Heart right ventricle (tissue), 16 donors: ENCODE data around the gene MED10. TPM values are rescaled to one million over a fixed set of nuclear protein-coding genes. Genes with fewer than 3 reads are reported as not detected.

Experiments used
- ATAC-seq, 8 donors: fragments of 200-7000 bp; cut with Tn5 transposase; one replicate each; pipeline ENCODE4 v1.9.1; 2020; ENCODE audit warnings: mild to moderate bottlenecking in 8 of 8, moderate library complexity in 8 of 8, moderate number of reproducible peaks in 1 of 8
- DNase-seq, 2 donors: peaks; one replicate each; pipeline ENCODE4 v3.0.0-alpha.2; 2020
- H3K27ac ChIP-seq, 10 donors: fragments of 200-600 bp; sonication (generic) in 2 of 10; one replicate each; pipeline versions ENCODE4 v1.5.0 to v1.8.0; 2020 to 2022; ENCODE audit warnings: mild to moderate bottlenecking in 3 of 10
- H3K27me3 ChIP-seq, 7 donors: fragments of 200-600 bp; one replicate each; pipeline ENCODE4 v1.8.0; 2021 to 2022; ENCODE audit warnings: mild to moderate bottlenecking in 2 of 7
- H3K36me3 ChIP-seq, 9 donors: fragments of 200-600 bp; sonication (generic) in 1 of 9; one replicate each; pipeline versions ENCODE4 v1.5.0 to v1.8.0; 2020 to 2022; ENCODE audit warnings: mild to moderate bottlenecking in 2 of 9
- H3K4me1 ChIP-seq, 9 donors: fragments of 200-600 bp; sonication (generic) in 1 of 9; one replicate each; pipeline versions ENCODE4 v1.5.0 to v1.8.0; 2020 to 2022; ENCODE audit warnings: mild to moderate bottlenecking in 4 of 9
- H3K4me3 ChIP-seq, 10 donors: fragments of 200-600 bp; sonication (generic) in 2 of 10; one replicate each; pipeline versions ENCODE4 v1.5.0 to v1.8.0; 2020 to 2022; ENCODE audit warnings: mild to moderate bottlenecking in 7 of 10, moderate library complexity in 2 of 10
- H3K9me3 ChIP-seq, 11 donors: fragments of 200-600 bp in 10 of 11; sonication (generic) in 2 of 11; one replicate each; pipeline versions ENCODE4 v1.5.0 to v1.8.0; 2013 to 2022; ENCODE audit warnings: mild to moderate bottlenecking in 2 of 11, control low read depth in 1 of 11, moderate library complexity in 1 of 11
- CTCF ChIP-seq, 9 donors: fragments of 200-600 bp; sonication (generic) in 2 of 9; IDR thresholded peaks; one replicate each; pipeline versions ENCODE4 v1.5.0 to v1.8.0; 2021 to 2022; ENCODE audit warnings: antibody characterized with exemption in 9 of 9, mild to moderate bottlenecking in 5 of 9, moderate library complexity in 1 of 9
- WGBS, 2 donors: extraction: QIAGEN DNeasy Blood & Tissue Kit; methylation state at CpG; one replicate each; pipeline ENCODE4 v1.1.7; 2013; ENCODE audit warnings: inconsistent platforms in 1 of 2; 5-methylcytosine and 5-hydroxymethylcytosine counted together
- intact Hi-C, 10 donors: fragments of 100-400 bp; cut with DNase I; formaldehyde crosslinking; loops; one replicate each; pipeline versions ENCODE4 v1.11.1 to v1.14.2; 2022
- polyA plus RNA-seq, 2 donors: library from polyadenylated mRNA; stranded (reverse); fragments of 200-250 nt; gene quantifications; one replicate each; pipeline ENCODE4 v1.2.3, GENCODE V29; 2013
- total RNA-seq, 10 donors: library from RNA; stranded (reverse); fragmentation: NEBNext Ultra II Directional in 3 of 10; extraction: Animal tissue kit (Norgen Biotek cat#: 25700) in 3 of 10; gene quantifications; one replicate each; pipeline versions ENCODE4 v1.2.1 to v1.2.4, GENCODE V29; 2021 to 2023
- donor health status: Arrhythmogenic right ventricular cardiomyopathy.
- donor health status: ischemic (EF 13 %, LVEDD 7.1; RV severe dilation, severe dysfunction).
- donor health status: healthy with polysubstance abuse.
- donor health status: DM: no; HTN: yes; CAD: no.
- donor health status: DM: no; HTN: no; CAD: no.
- donor health status: ischemic (EF 25% LVEDD 6.9; RV normal size, moderate dysfunction).
- donor health status: ischemic (EF 25% LVEDD 5.7; RV mildly dilated, moderate dysfunction).
- donor health status: healthy.
- donor health status: DM: yes; HTN: yes; CAD: no.
- donor health status: Ischemic cardiomyopathy.
- donor health status: ischemic (EF 35%, LVEDD 5.7; RV mildly dilated, moderate dysfunction).
- donor health status: nonischemic (EF 11% LVEDD 7.7; RV severe dilation, severe dysfunction).
- donor health status: DM: yes; HTN: yes; CAD: no.
- donor health status: PGD.
- donor health status: ischemic (EF 29% LVEDD 5.4; RV normal size, mild dysfunction).
- donor health status: nonischemic (EF 23%, LVEDD 6.1; RV moderate dilation, normal function).

The MED10 gene
- total and polyA plus RNA-seq, 12 donors, result 15.3 to 45.4 (median 22.8) TPM

GRCh38 chr5:6362846-6363245 lies 15.5 kb downstream of the MED10 start:
- Histone ChIP-seq H3K4me3 (no peak overlapping the region), H3K4me1 (no peaks in the 10 kb centered on the region), H3K27me3 (no peaks in the 10 kb centered on the region), H3K9me3 (peaks cover 0 to 3% (median 0%) of the 10 kb centered on the region in 11 donors), H3K36me3 (peaks cover 0 to 61% (median 0%) of the 10 kb centered on the region in 9 donors), H3K27ac (no peak overlapping the region)
- ATAC-seq (no peak), DNase-seq (no peak)
- no peak for TF ChIP-seq CTCF (IDR thresholded peaks at IDR 0.05)
- 96 to 97% methylated on average over 7 of the region's 7 CpGs for WGBS, 2 donors
- intact Hi-C loops, result no loop called here

GRCh38 chr5:6361101-6361500 lies 17.2 kb downstream of the MED10 start:
- Histone ChIP-seq H3K27ac (no peak overlapping the region), H3K36me3 (peaks cover 0 to 57% (median 0%) of the 10 kb centered on the region in 9 donors), H3K9me3 (peaks cover 0 to 3% (median 0%) of the 10 kb centered on the region in 11 donors), H3K27me3 (no peaks in the 10 kb centered on the region), H3K4me1 (no peaks in the 10 kb centered on the region), H3K4me3 (no peak overlapping the region)
- DNase-seq (no peak), ATAC-seq (no peak)
- intact Hi-C loops, result no loop called here
- WGBS, 2 donors, result 74 to 87% methylated on average over 8 of the region's 8 CpGs
- no peak for TF ChIP-seq CTCF (IDR thresholded peaks at IDR 0.05)

GRCh38 chr5:6360323-6361072 lies 17.8 kb downstream of the MED10 start:
- no peaks in the 10 kb centered on the region for H3K27me3 ChIP-seq
- TF ChIP-seq CTCF (IDR thresholded peaks at IDR 0.05), result no peak
- intact Hi-C loops, result no loop called here
- peaks cover 0 to 3% (median 0%) of the 10 kb centered on the region in 11 donors for H3K9me3 ChIP-seq
- peaks cover 0 to 51% (median 0%) of the 10 kb centered on the region in 9 donors for H3K36me3 ChIP-seq
- H3K27ac ChIP-seq, result no peak overlapping the region
- no peak for ATAC-seq
- 77 to 82% methylated on average over 18 of the region's 18 CpGs for WGBS, 2 donors
- H3K4me3 ChIP-seq, result no peak overlapping the region
- H3K4me1 ChIP-seq, result no peaks in the 10 kb centered on the region
- no peak for DNase-seq

- Histone ChIP-seq H3K9me3 (peaks cover 0 to 3% (median 0%) of the 10 kb centered on the region in 11 donors), H3K4me3 (no peak overlapping the region), H3K4me1 (no peaks in the 10 kb centered on the region), H3K27me3 (no peaks in the 10 kb centered on the region), H3K27ac (no peak overlapping the region), H3K36me3 (peaks cover 0 to 50% (median 0%) of the 10 kb centered on the region in 9 donors)
- ATAC-seq (no peak), DNase-seq (no peak)
- TF ChIP-seq CTCF (IDR thresholded peaks at IDR 0.05), result no peak
- 64 to 68% methylated on average over 16 of the region's 16 CpGs for WGBS, 2 donors
- intact Hi-C loops, result no loop called here
These were observed 18.6 kb downstream of the MED10 start for GRCh38 chr5:6359555-6360322.
